Muscle layer of colon (tissue), 2 donors: ENCODE measurements around the gene KIAA0319L.

Source experiments
- H3K27ac ChIP-seq: one replicate; pipeline ENCODE4 v1.7.0; 2013; ENCODE audit warnings: low read depth, mild to moderate bottlenecking, low read length, moderate library complexity
- H3K27me3 ChIP-seq, 2 donors: one replicate each; pipeline ENCODE4 v1.7.0; 2013; ENCODE audit warnings: low read length in 2 of 2, mild to moderate bottlenecking in 2 of 2; ENCODE audit not compliant: insufficient read depth in 2 of 2, control insufficient read depth in 1 of 2
- H3K36me3 ChIP-seq: one replicate; pipeline ENCODE4 v1.7.0; 2013; ENCODE audit warnings: mild to moderate bottlenecking, low read length; ENCODE audit not compliant: insufficient read depth
- H3K4me1 ChIP-seq: one replicate; pipeline ENCODE4 v1.7.0; 2013; ENCODE audit warnings: mild to moderate bottlenecking, low read length; ENCODE audit not compliant: insufficient read depth
- H3K4me3 ChIP-seq, 2 donors: one replicate each; pipeline ENCODE4 v1.7.0; 2013; ENCODE audit warnings: low read length in 2 of 2, low read depth in 1 of 2, mild to moderate bottlenecking in 1 of 2, moderate library complexity in 1 of 2
- H3K9ac ChIP-seq: one replicate; pipeline ENCODE4 v1.7.0; 2013; ENCODE audit warnings: low read length
- H3K9me3 ChIP-seq: one replicate; pipeline ENCODE4 v1.7.0; 2013; ENCODE audit warnings: mild to moderate bottlenecking, low read length
- donor health status: abdominal sarcoma.
- donor health status: Adenocarcinoma of cecum.

KIAA0319L gene

GRCh38 chr1:35569936-35570335 lies 12.7 kb upstream of the KIAA0319L start:
- Histone ChIP-seq H3K4me1 (no peaks in the 10 kb centered on the region), H3K9ac (no peak overlapping the region), H3K4me3 (no peak overlapping the region), H3K27ac (no peak overlapping the region), H3K27me3 (peaks cover 14 to 38% of the 10 kb centered on the region in 2 donors), H3K36me3 (peaks cover 6% of the 10 kb centered on the region), H3K9me3 (no peaks in the 10 kb centered on the region)

GRCh38 chr1:35568975-35569395 lies 11.8 kb upstream of the KIAA0319L start:
- no peaks in the 10 kb centered on the region for H3K4me1 ChIP-seq
- H3K27me3 ChIP-seq: peaks cover 14 to 28% of the 10 kb centered on the region in 2 donors
- no peak overlapping the region for H3K4me3 ChIP-seq
- H3K27ac ChIP-seq: no peak overlapping the region
- peaks cover 11% of the 10 kb centered on the region for H3K36me3 ChIP-seq
- no peaks in the 10 kb centered on the region for H3K9me3 ChIP-seq
- no peak overlapping the region for H3K9ac ChIP-seq

- Histone ChIP-seq H3K9ac (no peak overlapping the region), H3K27ac (no peak overlapping the region), H3K36me3 (peaks cover 20% of the 10 kb centered on the region), H3K27me3 (peaks cover 14 to 20% of the 10 kb centered on the region in 2 donors), H3K4me3 (no peak overlapping the region), H3K4me1 (no peaks in the 10 kb centered on the region), H3K9me3 (no peaks in the 10 kb centered on the region)
These were observed 10.8 kb upstream of the KIAA0319L start for GRCh38 chr1:35567947-35568558.

- H3K4me1 ChIP-seq: no peaks in the 10 kb centered on the region
- H3K4me3 ChIP-seq: no peak overlapping the region
- H3K9me3 ChIP-seq: no peaks in the 10 kb centered on the region
- no peak overlapping the region for H3K9ac ChIP-seq
- no peak overlapping the region for H3K27ac ChIP-seq
- no peaks in the 10 kb centered on the region for H3K27me3 ChIP-seq
- peaks cover 27% of the 10 kb centered on the region for H3K36me3 ChIP-seq
These were observed 8.5 kb upstream of the KIAA0319L start for GRCh38 chr1:35565742-35566133.

- H3K4me1 ChIP-seq: peaks cover 5% of the 10 kb centered on the region
- no peaks in the 10 kb centered on the region for H3K9me3 ChIP-seq
- peaks cover 27% of the 10 kb centered on the region for H3K36me3 ChIP-seq
- no peaks in the 10 kb centered on the region for H3K27me3 ChIP-seq
- no peak overlapping the region for H3K9ac ChIP-seq
- H3K4me3 ChIP-seq: no peak overlapping the region
- H3K27ac ChIP-seq: no peak overlapping the region
These were observed 7.9 kb upstream of the KIAA0319L start for GRCh38 chr1:35564884-35565741.

- peaks cover 27% of the 10 kb centered on the region for H3K36me3 ChIP-seq
These were observed 7.1 kb upstream of the KIAA0319L start for GRCh38 chr1:35564037-35564883.

GRCh38 chr1:35563166-35563565 lies 6.0 kb upstream of the KIAA0319L start:
- no peak overlapping the region for H3K27ac ChIP-seq
- H3K9ac ChIP-seq: no peak overlapping the region
- no peaks in the 10 kb centered on the region for H3K27me3 ChIP-seq
- H3K9me3 ChIP-seq: no peaks in the 10 kb centered on the region
- peaks cover 27% of the 10 kb centered on the region for H3K36me3 ChIP-seq
- no peak overlapping the region for H3K4me3 ChIP-seq
- peaks cover 17% of the 10 kb centered on the region for H3K4me1 ChIP-seq

More at GRCh38 chr1:35564037-35564883, 7.1 kb upstream of the KIAA0319L start:
- Histone ChIP-seq H3K27ac (no peak overlapping the region), H3K9me3 (no peaks in the 10 kb centered on the region), H3K9ac (no peak overlapping the region), H3K27me3 (no peaks in the 10 kb centered on the region), H3K4me1 (peaks cover 6% of the 10 kb centered on the region), H3K4me3 (no peak overlapping the region)

GRCh38 chr1:35561972-35562680 lies 4.9 kb upstream of the KIAA0319L start:
- Histone ChIP-seq H3K9me3 (no peaks in the 10 kb centered on the region), H3K4me1 (peaks cover 19% of the 10 kb centered on the region), H3K27ac (no peak overlapping the region), H3K27me3 (no peaks in the 10 kb centered on the region), H3K9ac (no peak overlapping the region), H3K36me3 (peaks cover 27% of the 10 kb centered on the region), H3K4me3 (no peak overlapping the region)

GRCh38 chr1:35561297-35561971 lies 4.2 kb upstream of the KIAA0319L start:
- Histone ChIP-seq H3K4me3 (no peak overlapping the region), H3K9ac (no peak overlapping the region), H3K27ac (peak overlapping the region; percentile 60), H3K36me3 (peaks cover 23% of the 10 kb centered on the region), H3K4me1 (peaks cover 23% of the 10 kb centered on the region), H3K27me3 (no peaks in the 10 kb centered on the region), H3K9me3 (no peaks in the 10 kb centered on the region)

GRCh38 chr1:35560256-35561225 lies 3.3 kb upstream of the KIAA0319L start:
- H3K36me3 ChIP-seq: peaks cover 22% of the 10 kb centered on the region
- H3K4me1 ChIP-seq: peaks cover 32% of the 10 kb centered on the region
- peak overlapping the region; percentile 60 for H3K27ac ChIP-seq
- H3K4me3 ChIP-seq: peak overlapping the region in 1 of 2 donors; percentile 45
- H3K9me3 ChIP-seq: no peaks in the 10 kb centered on the region
- H3K9ac ChIP-seq: no peak overlapping the region
- H3K27me3 ChIP-seq: no peaks in the 10 kb centered on the region
